ENCODE results near the gene ITIH3. TPM values are rescaled to one million over a fixed set of nuclear protein-coding genes. Genes with fewer than 3 reads are reported as not detected.

ITIH3 gene
- total RNA-seq, 4 donors from 2014 or later, result 0.89 to 12.8 (median 1.4) TPM

DNA sequence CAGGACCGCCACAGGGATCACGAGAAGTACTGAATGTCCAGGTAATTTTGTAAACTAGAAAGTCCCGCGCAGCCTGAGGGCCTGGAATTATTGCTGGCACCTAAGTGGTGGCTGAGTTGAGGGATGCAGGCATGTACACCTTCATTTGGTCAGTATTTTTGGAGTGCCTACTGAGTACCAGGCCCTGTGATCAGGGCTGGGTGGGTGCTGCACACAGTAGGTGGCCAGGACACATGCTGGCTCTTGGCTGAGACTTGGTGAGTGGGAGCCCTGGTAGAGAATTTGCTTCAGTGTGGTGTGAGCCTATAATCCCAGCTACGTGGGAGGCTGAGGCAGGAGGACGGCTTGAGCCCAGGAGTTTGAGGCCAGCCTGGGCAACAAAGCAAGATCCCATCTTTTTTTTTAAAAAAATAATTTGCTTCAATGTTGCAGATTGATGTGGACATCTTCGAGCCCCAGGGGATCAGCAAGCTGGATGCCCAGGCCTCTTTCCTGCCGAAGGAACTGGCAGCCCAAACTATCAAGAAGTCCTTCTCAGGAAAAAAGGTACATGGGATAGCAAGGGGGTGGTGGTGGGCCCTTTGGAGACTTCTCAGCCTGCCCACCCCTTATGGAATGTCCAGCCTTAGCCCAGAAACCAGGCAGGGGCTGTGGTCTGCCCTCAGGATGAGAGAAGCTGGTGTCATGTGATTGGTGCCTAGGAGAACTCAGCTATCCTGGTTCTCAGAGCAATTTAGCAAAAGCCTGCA is 14.6 kb upstream of the ITIH3 start:
- TF ChIP-seq POLR2A (IDR thresholded peaks at IDR 0.05), result no peak
- TF ChIP-seq, protein P1, sequence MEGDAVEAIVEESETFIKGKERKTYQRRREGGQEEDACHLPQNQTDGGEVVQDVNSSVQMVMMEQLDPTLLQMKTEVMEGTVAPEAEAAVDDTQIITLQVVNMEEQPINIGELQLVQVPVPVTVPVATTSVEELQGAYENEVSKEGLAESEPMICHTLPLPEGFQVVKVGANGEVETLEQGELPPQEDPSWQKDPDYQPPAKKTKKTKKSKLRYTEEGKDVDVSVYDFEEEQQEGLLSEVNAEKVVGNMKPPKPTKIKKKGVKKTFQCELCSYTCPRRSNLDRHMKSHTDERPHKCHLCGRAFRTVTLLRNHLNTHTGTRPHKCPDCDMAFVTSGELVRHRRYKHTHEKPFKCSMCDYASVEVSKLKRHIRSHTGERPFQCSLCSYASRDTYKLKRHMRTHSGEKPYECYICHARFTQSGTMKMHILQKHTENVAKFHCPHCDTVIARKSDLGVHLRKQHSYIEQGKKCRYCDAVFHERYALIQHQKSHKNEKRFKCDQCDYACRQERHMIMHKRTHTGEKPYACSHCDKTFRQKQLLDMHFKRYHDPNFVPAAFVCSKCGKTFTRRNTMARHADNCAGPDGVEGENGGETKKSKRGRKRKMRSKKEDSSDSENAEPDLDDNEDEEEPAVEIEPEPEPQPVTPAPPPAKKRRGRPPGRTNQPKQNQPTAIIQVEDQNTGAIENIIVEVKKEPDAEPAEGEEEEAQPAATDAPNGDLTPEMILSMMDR (IDR thresholded peaks at IDR 0.05), result no peak
- Histone ChIP-seq H3K27me3 (no peaks in the 10 kb centered on the region), H3K9me3 (no peaks in the 10 kb centered on the region), H3K4me3 (replicated peaks in 1 of 3) (no peak overlapping the region), H3K36me3 (no peaks in the 10 kb centered on the region), H3K27ac (no peak overlapping the region), H3K4me1 (no peaks in the 10 kb centered on the region)
- no peak for DNase-seq
- WGBS, 2 donors, result 81 to 86% methylated on average over 8 of the region's 8 CpGs
- intact Hi-C loops (cut with DNase I), result no loop called here

DNA sequence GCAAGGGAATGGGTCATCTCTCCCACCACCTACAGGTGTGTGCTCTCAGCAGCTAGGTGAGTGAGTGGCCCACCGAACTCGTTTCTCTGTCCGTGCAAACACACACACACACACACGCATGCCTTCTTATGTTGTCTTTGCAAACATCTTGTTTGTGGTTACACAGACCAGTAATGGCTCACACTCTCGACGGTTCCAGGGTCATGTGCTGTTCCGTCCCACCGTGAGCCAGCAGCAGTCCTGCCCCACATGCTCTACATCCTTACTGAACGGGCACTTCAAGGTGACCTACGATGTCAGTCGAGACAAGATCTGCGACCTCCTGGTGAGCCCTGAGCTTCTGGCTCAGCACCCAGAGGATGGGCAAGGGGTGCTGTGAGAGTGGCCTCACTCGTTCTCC is 12.9 kb upstream of the ITIH3 start:
- no peaks in the 10 kb centered on the region for H3K9me3 ChIP-seq
- intact Hi-C loops (cut with DNase I), result no loop called here
- no peaks in the 10 kb centered on the region for H3K4me1 ChIP-seq
- no peak overlapping the region for H3K27ac ChIP-seq
- no peaks in the 10 kb centered on the region for H3K27me3 ChIP-seq
- H3K4me3 ChIP-seq (replicated peaks in 1 of 3), result no peak overlapping the region
- no peak for DNase-seq
- 51 to 64% methylated on average over 9 to 10 of the region's 13 CpGs for WGBS, 2 donors
- H3K36me3 ChIP-seq, result no peaks in the 10 kb centered on the region
- TF ChIP-seq, protein P1 (IDR thresholded peaks at IDR 0.05), result no peak
- TF ChIP-seq POLR2A (IDR thresholded peaks at IDR 0.05), result no peak

DNA sequence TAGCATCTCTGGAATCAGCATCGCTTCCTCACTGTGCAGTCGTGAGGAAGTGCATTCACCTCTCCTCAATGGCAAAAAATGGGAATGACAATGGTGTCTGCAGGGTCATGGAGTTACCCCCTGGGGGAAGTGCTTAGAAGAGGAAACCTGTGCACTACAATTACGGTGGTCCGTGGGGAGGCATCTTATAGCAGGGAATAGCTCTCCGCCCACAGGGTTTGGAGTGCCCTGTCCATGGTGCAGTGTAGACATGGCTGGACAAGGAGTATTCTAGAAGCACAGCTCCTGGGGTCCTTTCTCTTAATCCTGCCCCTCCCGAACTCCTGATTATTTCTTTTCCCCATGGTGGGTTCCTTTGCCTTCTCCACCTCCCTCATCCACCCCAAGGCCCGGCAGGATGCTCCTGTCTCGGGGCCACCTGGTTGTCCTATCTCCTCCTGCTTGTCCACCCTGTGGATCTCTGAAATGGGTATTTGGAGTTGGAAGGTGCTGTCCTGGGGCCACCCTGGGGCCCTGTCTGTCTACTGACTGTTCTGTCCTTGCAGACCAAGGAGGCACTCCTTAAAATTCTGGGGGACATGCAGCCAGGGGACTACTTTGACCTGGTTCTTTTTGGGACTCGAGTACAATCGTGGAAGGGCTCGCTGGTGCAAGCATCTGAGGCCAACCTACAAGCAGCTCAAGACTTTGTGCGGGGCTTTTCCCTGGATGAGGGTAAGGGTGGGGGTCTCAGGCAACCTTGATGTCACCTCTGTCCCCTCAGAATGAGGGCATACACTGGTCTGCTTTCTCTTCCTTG is 12.0 kb upstream of the ITIH3 start:
- no peak for DNase-seq
- H3K4me1 ChIP-seq, result no peaks in the 10 kb centered on the region
- intact Hi-C loops (cut with DNase I), result no loop called here
- TF ChIP-seq, protein P1 (IDR thresholded peaks at IDR 0.05), result no peak
- H3K9me3 ChIP-seq, result no peaks in the 10 kb centered on the region
- WGBS, 2 donors, result 73 to 75% methylated on average over 10 to 12 of the region's 12 CpGs
- no peaks in the 10 kb centered on the region for H3K27me3 ChIP-seq
- no peak overlapping the region for H3K27ac ChIP-seq
- no peaks in the 10 kb centered on the region for H3K36me3 ChIP-seq
- no peak overlapping the region for H3K4me3 ChIP-seq (replicated peaks in 1 of 3)

DNA sequence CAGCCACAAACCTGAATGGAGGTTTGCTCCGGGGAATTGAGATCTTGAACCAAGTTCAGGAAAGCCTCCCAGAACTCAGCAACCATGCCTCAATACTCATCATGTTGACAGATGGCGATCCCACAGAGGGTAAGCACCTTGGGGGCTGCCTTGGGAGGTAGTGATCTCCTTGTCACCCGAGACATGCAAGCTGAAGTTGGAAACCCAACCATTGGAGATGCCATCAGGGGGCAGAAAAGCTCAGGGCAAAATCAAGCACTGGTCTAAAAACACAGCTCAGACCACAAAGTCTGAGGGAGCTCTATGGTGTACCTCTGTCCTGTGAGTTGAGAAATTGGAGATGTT is 11.4 kb upstream of the ITIH3 start:
- H3K27ac ChIP-seq, result no peak overlapping the region
- H3K9me3 ChIP-seq, result no peaks in the 10 kb centered on the region
- DNase-seq, result no peak
- H3K27me3 ChIP-seq, result no peaks in the 10 kb centered on the region
- 87 to 88% methylated on average over 3 of the region's 3 CpGs for WGBS, 2 donors
- H3K4me3 ChIP-seq (replicated peaks in 1 of 3), result no peak overlapping the region
- no peaks in the 10 kb centered on the region for H3K36me3 ChIP-seq
- H3K4me1 ChIP-seq, result no peaks in the 10 kb centered on the region
- intact Hi-C loops (cut with DNase I), result no loop called here
- TF ChIP-seq, protein P1 (IDR thresholded peaks at IDR 0.05), result no peak
- TF ChIP-seq POLR2A (IDR thresholded peaks at IDR 0.05), result no peak

DNA sequence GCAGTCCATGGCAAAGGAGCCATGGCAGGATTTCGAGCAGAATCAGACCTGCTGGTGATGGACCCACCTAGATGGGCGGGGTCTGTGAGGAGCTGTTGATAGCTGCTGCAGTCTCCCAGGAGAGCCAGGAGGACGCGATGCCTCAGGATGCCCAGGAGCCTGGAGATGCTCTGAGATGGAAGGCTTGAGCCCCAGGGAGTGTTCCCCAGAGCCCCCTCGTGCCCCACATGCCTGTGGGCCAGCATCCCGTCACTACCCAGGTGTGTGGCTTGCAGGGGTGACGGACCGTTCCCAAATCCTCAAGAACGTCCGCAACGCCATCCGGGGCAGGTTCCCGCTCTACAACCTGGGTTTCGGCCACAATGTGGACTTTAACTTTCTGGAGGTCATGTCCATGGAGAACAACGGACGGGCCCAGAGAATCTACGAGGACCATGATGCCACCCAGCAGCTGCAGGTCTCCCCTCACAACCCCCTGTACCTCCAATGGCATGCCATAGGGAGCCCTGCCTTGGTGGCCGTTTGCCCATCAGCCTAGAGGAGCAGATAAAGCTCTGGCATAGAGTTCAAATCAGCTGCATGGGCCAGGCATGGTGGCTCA is 10.5 kb upstream of the ITIH3 start:
- no peaks in the 10 kb centered on the region for H3K27me3 ChIP-seq
- 80 to 88% methylated on average over 2 to 18 of the region's 18 CpGs for WGBS, 2 donors
- DNase-seq, result no peak
- H3K4me3 ChIP-seq (replicated peaks in 1 of 3), result no peak overlapping the region
- H3K9me3 ChIP-seq, result no peaks in the 10 kb centered on the region
- TF ChIP-seq POLR2A (IDR thresholded peaks at IDR 0.05), result no peak
- TF ChIP-seq, protein P1 (IDR thresholded peaks at IDR 0.05), result no peak
- intact Hi-C loops (cut with DNase I), result no loop called here
- H3K4me1 ChIP-seq, result no peaks in the 10 kb centered on the region
- no peak overlapping the region for H3K27ac ChIP-seq
- no peaks in the 10 kb centered on the region for H3K36me3 ChIP-seq
